ENCODE results near the gene MINDY4.

The MINDY4 gene

DNA sequence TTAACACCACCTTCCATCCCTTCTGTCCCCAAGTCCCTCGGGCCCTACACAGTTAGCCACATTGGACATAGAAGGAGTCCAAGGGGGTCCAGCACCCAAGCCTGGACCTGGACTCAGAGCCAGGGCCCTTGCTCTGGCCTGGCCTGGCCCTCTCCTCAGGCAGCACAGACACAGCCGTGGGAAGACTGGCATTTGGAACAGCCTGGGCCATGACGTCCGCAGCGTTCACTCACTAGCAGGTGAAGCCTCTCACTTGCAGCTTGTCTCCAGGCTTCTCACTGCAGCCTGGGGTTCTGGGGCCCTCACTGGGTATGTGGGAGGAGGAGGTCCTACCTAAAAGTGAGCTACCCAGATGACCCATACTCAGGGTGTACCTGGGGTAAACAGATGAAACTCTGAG is 106.8 kb downstream of the MINDY4 start:
- Histone ChIP-seq H3K4me1 (ENCODE audit: control insufficient read depth, low read depth, low read length) (peaks cover 33% of the 10 kb centered on the region), H3K9ac (ENCODE audit: low read length) (no peak overlapping the region), H3K27ac (ENCODE audit: low read length) (no peak overlapping the region), H3K27me3 (ENCODE audit: control insufficient read depth, insufficient read depth, low read length) (no peaks in the 10 kb centered on the region), H3K9me3 (ENCODE audit: control insufficient read depth, low read depth, low read length) (no peaks in the 10 kb centered on the region), H3K36me3 (ENCODE audit: control insufficient read depth, low read depth, low read length) (no peaks in the 10 kb centered on the region), H3K4me3 (ENCODE audit: low read length) (no peak overlapping the region)

DNA sequence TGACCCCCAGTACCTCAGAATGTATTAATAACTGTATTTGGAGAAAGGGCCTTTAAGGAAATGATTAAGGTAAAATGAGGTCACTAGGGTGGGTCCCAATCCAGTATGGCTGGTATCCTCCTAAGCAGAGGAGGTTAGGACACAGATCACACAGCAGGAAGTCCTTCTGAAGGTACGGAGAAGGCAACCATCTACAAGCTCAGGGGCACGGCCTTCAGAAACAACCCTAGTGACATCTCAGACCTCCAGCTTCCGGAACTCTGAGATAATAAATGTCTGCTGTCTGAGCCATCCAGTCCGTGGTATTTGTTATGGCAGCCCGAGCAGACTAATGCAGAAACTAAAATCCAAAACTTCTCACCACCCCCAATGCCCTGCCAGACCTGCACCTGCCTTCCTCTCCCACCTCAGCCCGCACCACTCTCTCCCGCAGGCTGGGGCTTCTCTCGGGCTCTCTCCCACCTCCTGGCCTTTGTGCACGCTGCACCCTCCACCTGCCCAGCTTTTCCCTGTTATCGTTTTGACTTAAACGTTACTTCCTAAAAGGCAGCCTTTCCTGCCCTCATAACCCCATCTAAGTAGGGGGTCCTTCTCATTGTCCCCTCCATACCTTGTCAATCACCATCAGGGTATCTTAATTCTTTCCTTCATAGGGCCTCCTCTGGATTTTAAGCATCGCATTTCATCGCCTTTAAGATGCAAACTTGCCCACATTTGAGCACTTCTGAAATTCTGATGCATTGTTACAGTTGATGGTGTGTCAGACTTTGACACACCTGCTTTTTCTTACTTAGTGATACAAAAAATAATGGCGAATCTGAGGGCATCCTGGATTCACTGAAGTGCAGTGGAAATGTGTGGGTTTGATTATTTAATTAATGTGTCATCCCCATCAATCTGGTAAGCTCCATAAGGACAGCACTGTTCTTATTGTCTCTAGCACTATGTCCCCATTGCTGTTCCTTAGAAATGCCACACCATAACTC is 108.2 kb downstream of the MINDY4 start:
- H3K4me1 ChIP-seq (ENCODE audit: control insufficient read depth, low read depth, low read length): peaks cover 33% of the 10 kb centered on the region
- no peak overlapping the region for H3K27ac ChIP-seq (ENCODE audit: low read length)
- no peaks in the 10 kb centered on the region for H3K9me3 ChIP-seq (ENCODE audit: control insufficient read depth, low read depth, low read length)
- no peak overlapping the region for H3K9ac ChIP-seq (ENCODE audit: low read length)
- no peaks in the 10 kb centered on the region for H3K36me3 ChIP-seq (ENCODE audit: control insufficient read depth, low read depth, low read length)
- no peak overlapping the region for H3K4me3 ChIP-seq (ENCODE audit: low read length)
- H3K27me3 ChIP-seq (ENCODE audit: control insufficient read depth, insufficient read depth, low read length): no peaks in the 10 kb centered on the region

DNA sequence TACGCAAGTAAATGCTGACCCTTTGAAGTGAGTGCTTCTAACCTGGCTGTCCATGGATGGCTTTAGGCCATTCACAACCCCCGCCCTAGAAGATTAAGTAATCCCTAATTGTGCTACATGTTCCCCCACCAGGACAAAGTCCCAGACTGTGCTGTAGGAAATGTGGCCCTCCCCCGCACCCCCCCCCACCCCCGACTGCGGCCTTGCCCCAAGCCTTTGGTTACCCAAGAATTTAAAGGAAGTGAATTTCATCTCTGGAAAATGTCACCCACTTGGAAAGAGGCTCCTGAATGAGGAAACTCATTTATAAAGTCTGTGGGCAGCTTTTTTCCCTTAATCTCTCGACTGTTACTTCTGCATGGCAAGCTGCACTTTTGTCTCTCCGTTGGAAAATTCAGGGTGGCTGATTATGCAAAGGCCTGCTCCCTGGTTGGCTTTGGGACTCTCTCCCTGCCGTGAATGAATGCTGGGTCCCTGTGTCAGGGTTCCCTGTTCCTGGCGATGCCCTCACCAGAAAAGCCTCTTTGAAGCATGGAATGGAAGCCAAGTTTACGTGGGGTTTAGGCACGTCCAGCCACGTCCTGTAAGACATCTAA is 109.0 kb downstream of the MINDY4 start:
- Histone ChIP-seq H3K4me1 (ENCODE audit: control insufficient read depth, low read depth, low read length) (peaks cover 33% of the 10 kb centered on the region), H3K9me3 (ENCODE audit: control insufficient read depth, low read depth, low read length) (no peaks in the 10 kb centered on the region), H3K36me3 (ENCODE audit: control insufficient read depth, low read depth, low read length) (no peaks in the 10 kb centered on the region), H3K9ac (ENCODE audit: low read length) (no peak overlapping the region), H3K27ac (ENCODE audit: low read length) (no peak overlapping the region), H3K4me3 (ENCODE audit: low read length) (no peak overlapping the region), H3K27me3 (ENCODE audit: control insufficient read depth, insufficient read depth, low read length) (no peaks in the 10 kb centered on the region)

DNA sequence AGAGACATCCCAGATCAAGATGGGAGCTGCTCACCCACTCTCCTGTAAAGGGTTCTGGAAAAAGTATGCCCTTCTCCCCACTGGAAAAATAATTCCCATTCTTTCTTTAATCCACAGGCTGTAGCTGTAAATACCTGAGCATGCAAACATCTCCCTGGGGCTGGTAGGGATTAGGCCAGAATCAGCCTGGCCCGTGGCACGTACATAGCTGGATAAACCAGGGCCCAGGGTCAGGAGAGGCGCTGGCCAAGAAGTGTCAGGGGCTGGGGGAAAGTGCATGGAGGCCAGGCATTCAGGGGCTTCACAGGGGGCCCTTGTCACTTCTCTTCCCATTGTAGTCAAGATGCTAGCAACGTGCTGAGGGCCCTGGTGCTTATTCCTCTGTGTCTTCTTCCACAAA is 109.7 kb downstream of the MINDY4 start:
- H3K27me3 ChIP-seq (ENCODE audit: control insufficient read depth, insufficient read depth, low read length): no peaks in the 10 kb centered on the region
- H3K27ac ChIP-seq (ENCODE audit: low read length): no peak overlapping the region
- H3K4me3 ChIP-seq (ENCODE audit: low read length): no peak overlapping the region
- no peaks in the 10 kb centered on the region for H3K36me3 ChIP-seq (ENCODE audit: control insufficient read depth, low read depth, low read length)
- peaks cover 33% of the 10 kb centered on the region for H3K4me1 ChIP-seq (ENCODE audit: control insufficient read depth, low read depth, low read length)
- no peak overlapping the region for H3K9ac ChIP-seq (ENCODE audit: low read length)
- no peaks in the 10 kb centered on the region for H3K9me3 ChIP-seq (ENCODE audit: control insufficient read depth, low read depth, low read length)

DNA sequence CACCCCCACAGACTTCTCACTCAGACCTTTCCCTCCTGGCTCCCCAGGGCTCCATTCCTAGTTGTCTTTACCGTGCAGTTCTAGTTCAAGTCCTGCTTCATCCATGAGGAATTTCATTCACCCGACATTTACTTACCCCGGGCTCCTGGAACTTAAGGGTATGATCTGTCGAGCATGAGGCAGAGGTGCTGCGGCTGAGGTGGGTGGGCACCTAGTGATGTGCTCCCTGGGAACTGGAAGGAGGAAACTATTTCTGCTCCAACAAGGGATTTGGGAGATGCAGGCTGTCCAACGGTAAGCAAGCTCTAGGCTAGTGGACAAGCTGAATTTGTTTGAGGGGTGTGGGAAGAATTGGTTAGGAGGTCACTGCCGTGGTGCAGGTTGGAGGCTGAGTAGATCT is 110.2 kb downstream of the MINDY4 start:
- Histone ChIP-seq H3K27me3 (ENCODE audit: control insufficient read depth, insufficient read depth, low read length) (no peaks in the 10 kb centered on the region), H3K27ac (ENCODE audit: low read length) (no peak overlapping the region), H3K4me3 (ENCODE audit: low read length) (no peak overlapping the region), H3K4me1 (ENCODE audit: control insufficient read depth, low read depth, low read length) (peaks cover 33% of the 10 kb centered on the region), H3K36me3 (ENCODE audit: control insufficient read depth, low read depth, low read length) (no peaks in the 10 kb centered on the region), H3K9ac (ENCODE audit: low read length) (no peak overlapping the region), H3K9me3 (ENCODE audit: control insufficient read depth, low read depth, low read length) (no peaks in the 10 kb centered on the region)

GRCh38 chr7:30884881-30885280 is 113.7 kb downstream of the MINDY4 start:
- Histone ChIP-seq H3K9ac (ENCODE audit: low read length) (no peak overlapping the region), H3K9me3 (ENCODE audit: control insufficient read depth, low read depth, low read length) (no peaks in the 10 kb centered on the region), H3K4me3 (ENCODE audit: low read length) (no peak overlapping the region), H3K4me1 (ENCODE audit: control insufficient read depth, low read depth, low read length) (peaks cover 24% of the 10 kb centered on the region), H3K36me3 (ENCODE audit: control insufficient read depth, low read depth, low read length) (no peaks in the 10 kb centered on the region), H3K27ac (ENCODE audit: low read length) (no peak overlapping the region), H3K27me3 (ENCODE audit: control insufficient read depth, insufficient read depth, low read length) (no peaks in the 10 kb centered on the region)

- Histone ChIP-seq H3K9me3 (ENCODE audit: control insufficient read depth, low read depth, low read length) (no peaks in the 10 kb centered on the region), H3K4me1 (ENCODE audit: control insufficient read depth, low read depth, low read length) (peaks cover 9% of the 10 kb centered on the region), H3K36me3 (ENCODE audit: control insufficient read depth, low read depth, low read length) (no peaks in the 10 kb centered on the region), H3K27ac (ENCODE audit: low read length) (no peak overlapping the region), H3K9ac (ENCODE audit: low read length) (no peak overlapping the region), H3K4me3 (ENCODE audit: low read length) (no peak overlapping the region), H3K27me3 (ENCODE audit: control insufficient read depth, insufficient read depth, low read length) (no peaks in the 10 kb centered on the region)
These were observed 115.4 kb downstream of the MINDY4 start for GRCh38 chr7:30886608-30887011.

DNA sequence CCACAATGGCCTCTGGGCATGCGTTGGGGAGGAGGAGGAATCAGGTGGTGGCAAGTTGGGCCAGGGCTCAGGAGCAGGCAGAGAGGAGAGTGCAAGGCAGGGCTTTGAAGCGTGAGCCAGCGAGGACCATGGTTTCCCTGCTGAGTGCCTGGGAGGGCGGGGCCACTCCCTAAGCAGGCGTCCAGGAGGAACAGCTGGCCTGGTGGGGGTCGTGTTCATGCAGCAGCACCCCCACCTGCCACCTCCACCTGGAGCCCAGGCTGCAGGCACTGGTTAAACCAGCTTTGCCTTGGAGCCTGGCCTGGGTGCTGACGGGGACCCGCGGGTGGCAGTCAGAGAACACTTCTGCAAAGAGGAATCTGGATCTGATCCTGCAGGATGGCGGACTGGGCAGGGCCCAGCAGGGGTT is 116.3 kb downstream of the MINDY4 start:
- Histone ChIP-seq H3K36me3 (ENCODE audit: control insufficient read depth, low read depth, low read length) (no peaks in the 10 kb centered on the region), H3K27ac (ENCODE audit: low read length) (no peak overlapping the region), H3K4me1 (ENCODE audit: control insufficient read depth, low read depth, low read length) (peaks cover 9% of the 10 kb centered on the region), H3K9me3 (ENCODE audit: control insufficient read depth, low read depth, low read length) (no peaks in the 10 kb centered on the region), H3K27me3 (ENCODE audit: control insufficient read depth, insufficient read depth, low read length) (no peaks in the 10 kb centered on the region), H3K4me3 (ENCODE audit: low read length) (no peak overlapping the region), H3K9ac (ENCODE audit: low read length) (no peak overlapping the region)

DNA sequence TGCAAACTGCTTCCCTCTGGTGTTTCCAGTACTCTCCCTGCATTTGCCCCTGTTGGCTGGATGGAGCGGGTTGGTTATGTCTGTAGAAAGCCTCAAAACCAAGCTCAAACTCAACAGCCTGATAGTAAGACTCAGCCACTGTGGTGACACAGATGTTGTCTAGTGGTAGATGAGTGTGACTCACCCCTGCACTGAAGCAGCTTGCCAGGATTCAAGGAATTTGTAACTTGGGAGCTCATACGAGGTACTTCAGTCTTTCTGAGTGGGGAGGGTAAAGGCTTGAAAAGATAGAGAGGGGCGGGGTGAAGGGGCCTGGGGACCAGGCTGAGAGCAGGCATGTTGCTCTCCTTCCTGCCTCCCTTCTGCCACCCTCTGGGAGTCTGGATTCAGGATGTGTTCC is 117.5 kb downstream of the MINDY4 start:
- Histone ChIP-seq H3K36me3 (ENCODE audit: control insufficient read depth, low read depth, low read length) (no peaks in the 10 kb centered on the region), H3K4me3 (ENCODE audit: low read length) (no peak overlapping the region), H3K9me3 (ENCODE audit: control insufficient read depth, low read depth, low read length) (no peaks in the 10 kb centered on the region), H3K27ac (ENCODE audit: low read length) (no peak overlapping the region), H3K27me3 (ENCODE audit: control insufficient read depth, insufficient read depth, low read length) (no peaks in the 10 kb centered on the region), H3K4me1 (ENCODE audit: control insufficient read depth, low read depth, low read length) (peaks cover 9% of the 10 kb centered on the region), H3K9ac (ENCODE audit: low read length) (no peak overlapping the region)

DNA sequence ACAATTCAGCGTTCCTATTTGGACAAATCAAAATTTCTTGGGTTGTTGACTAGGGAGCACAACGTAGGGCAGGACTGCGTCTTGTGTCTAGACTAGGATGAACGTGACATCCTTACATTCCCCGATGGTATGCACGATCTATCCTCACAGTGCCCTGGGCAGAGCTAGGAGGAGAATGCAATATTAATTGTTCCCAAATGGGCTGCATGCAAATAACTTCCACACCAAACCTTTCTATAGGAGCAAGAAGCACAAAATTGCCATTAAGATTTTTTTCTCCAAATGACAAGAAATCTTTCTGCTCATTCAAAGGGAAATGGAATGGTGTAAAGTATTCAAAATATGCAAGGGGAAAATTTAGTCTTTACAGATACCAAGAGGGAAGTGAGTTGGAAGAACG is 119.0 kb downstream of the MINDY4 start:
- Histone ChIP-seq H3K9me3 (ENCODE audit: control insufficient read depth, low read depth, low read length) (no peaks in the 10 kb centered on the region), H3K4me1 (ENCODE audit: control insufficient read depth, low read depth, low read length) (peaks cover 9% of the 10 kb centered on the region), H3K4me3 (ENCODE audit: low read length) (no peak overlapping the region), H3K9ac (ENCODE audit: low read length) (no peak overlapping the region), H3K36me3 (ENCODE audit: control insufficient read depth, low read depth, low read length) (no peaks in the 10 kb centered on the region), H3K27me3 (ENCODE audit: control insufficient read depth, insufficient read depth, low read length) (no peaks in the 10 kb centered on the region), H3K27ac (ENCODE audit: low read length) (no peak overlapping the region)

- peaks cover 4% of the 10 kb centered on the region for H3K4me1 ChIP-seq (ENCODE audit: control insufficient read depth, low read depth, low read length)
- no peak overlapping the region for H3K9ac ChIP-seq (ENCODE audit: low read length)
These were observed 122.1 kb downstream of the MINDY4 start for GRCh38 chr7:30893357-30893756.

DNA sequence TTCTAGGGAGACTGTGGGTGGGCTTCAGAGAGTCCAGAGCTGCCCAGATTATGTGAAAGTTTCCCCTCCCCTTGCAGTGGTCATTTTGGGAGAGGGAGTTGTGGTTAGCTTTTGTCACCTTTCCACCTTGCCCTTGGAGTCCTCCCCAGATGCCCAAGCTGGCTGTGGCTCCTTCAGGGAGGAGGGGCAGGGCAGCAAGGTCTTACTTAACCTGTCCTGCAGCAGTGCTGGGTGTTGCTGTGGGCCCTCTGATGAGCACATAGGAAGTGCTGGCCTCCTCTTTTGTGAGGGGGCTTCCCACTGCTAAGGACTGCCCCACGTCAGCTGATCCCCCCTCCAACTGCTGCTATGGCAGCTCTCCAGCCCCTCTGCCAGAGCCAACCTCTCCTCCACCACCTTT is 122.8 kb downstream of the MINDY4 start:
- H3K36me3 ChIP-seq (ENCODE audit: control insufficient read depth, low read depth, low read length): no peaks in the 10 kb centered on the region
- H3K27me3 ChIP-seq (ENCODE audit: control insufficient read depth, insufficient read depth, low read length): no peaks in the 10 kb centered on the region
- H3K4me1 ChIP-seq (ENCODE audit: control insufficient read depth, low read depth, low read length): no peaks in the 10 kb centered on the region
- no peak overlapping the region for H3K4me3 ChIP-seq (ENCODE audit: low read length)
- H3K9me3 ChIP-seq (ENCODE audit: control insufficient read depth, low read depth, low read length): no peaks in the 10 kb centered on the region
- no peak overlapping the region for H3K27ac ChIP-seq (ENCODE audit: low read length)
- H3K9ac ChIP-seq (ENCODE audit: low read length): no peak overlapping the region

More at GRCh38 chr7:30893357-30893756, 122.1 kb downstream of the MINDY4 start:
- H3K4me3 ChIP-seq (ENCODE audit: low read length): no peak overlapping the region
- no peaks in the 10 kb centered on the region for H3K9me3 ChIP-seq (ENCODE audit: control insufficient read depth, low read depth, low read length)
- no peak overlapping the region for H3K27ac ChIP-seq (ENCODE audit: low read length)
- H3K36me3 ChIP-seq (ENCODE audit: control insufficient read depth, low read depth, low read length): no peaks in the 10 kb centered on the region
- H3K27me3 ChIP-seq (ENCODE audit: control insufficient read depth, insufficient read depth, low read length): no peaks in the 10 kb centered on the region

Measured in iPS-18a (cell line).